A549 (cell line): ENCODE measurements around the gene PLK5. TPM values are rescaled to one million over a fixed set of nuclear protein-coding genes. Genes with fewer than 3 reads are reported as not detected.

ENCODE experiments used
- ATAC-seq, 2 experiments: fragments of 200-7000 bp in 1 of 2; fragments of >200 bp in 1 of 2; cut with Nextera tagmentation in 1 of 2; cut with Tn5 transposase in 1 of 2; 3 replicates each; pipeline versions ENCODE4 v1.8.0 to v1.9.1; 2018 to 2020; ENCODE audit warnings: mild to moderate bottlenecking in 1 of 2, moderate library complexity in 1 of 2
- CTCF ChIA-PET: fragments of 300-600 bp; sonication (Branson Sonifier 250); formaldehyde crosslinking; extraction: SDS; loops from one replicate; lab custom pipeline; 2021; ENCODE audit warnings: antibody characterized with exemption, inconsistent platforms; lab: Yijun Ruan, JAX
- POLR2A ChIA-PET: fragments of 350-600 bp; formaldehyde crosslinking; extraction: SDS; loops from one replicate; lab custom pipeline; 2021; ENCODE audit warnings: antibody characterized with exemption, inconsistent platforms; lab: Yijun Ruan, JAX
- DNase-seq, 2 experiments: peaks; one replicate each; pipeline versions ENCODE4 v3.0.0 to v3.0.0-alpha.2; 2011 to 2016; ENCODE audit warnings: low read depth in 1 of 2, low spot score in 1 of 2
- FAIRE-seq: peaks from 2 replicates; lab custom pipeline; 2011; peaks lifted over from hg19 to GRCh38; lab: Jason Lieb, UNC
- H3K27ac ChIP-seq, 2 experiments: fragments of >200 bp; sonication (Bioruptor Twin); formaldehyde crosslinking; 3 replicates each; pipeline ENCODE4 v1.5.1; 2016 to 2017
- H3K4me1 ChIP-seq: fragments of >200 bp; sonication (Bioruptor Twin); formaldehyde crosslinking; 3 replicates; pipeline ENCODE4 v1.6.1; 2016
- H3K4me2 ChIP-seq: fragments of >200 bp; sonication (Bioruptor Twin); formaldehyde crosslinking; 3 replicates; pipeline ENCODE4 v1.6.1; 2016
- H3K4me3 ChIP-seq: fragments of >200 bp; sonication (Bioruptor Twin); formaldehyde crosslinking; 3 replicates; pipeline ENCODE4 v1.5.1; 2016
- H3K9me3 ChIP-seq: fragments of >200 bp; sonication (Bioruptor Twin); formaldehyde crosslinking; 3 replicates; pipeline ENCODE4 v1.6.1; 2016
- BHLHE40 ChIP-seq: IDR thresholded peaks from 2 replicates; pipeline ENCODE4 v1.6.1; 2012; ENCODE audit warnings: low read depth, low read length, inconsistent platforms
- CHD4 ChIP-seq: fragments of 200-600 bp; sonication (generic); IDR thresholded peaks from 2 replicates; pipeline ENCODE4 v1.6.1; 2016; ENCODE audit warnings: antibody characterized with exemption, mild to moderate bottlenecking, borderline replicate concordance
- GATA3 ChIP-seq: IDR thresholded peaks from 2 replicates; pipeline ENCODE4 v1.6.1; 2012; ENCODE audit warnings: borderline replicate concordance
- HOXA7 ChIP-seq: fragments of 250-450 bp; sonication (Bioruptor Pico); IDR thresholded peaks from 2 replicates; pipeline ENCODE4 v1.5.0; 2020; ENCODE audit warnings: mild to moderate bottlenecking, moderate library complexity
- JUN ChIP-seq, 2 experiments: fragments of >200 bp; sonication (Bioruptor Twin); formaldehyde crosslinking; IDR thresholded peaks; 2 replicates in 1 of 2; 3 replicates in 1 of 2; pipeline ENCODE4 v1.6.1; 2016 to 2017
- JUNB ChIP-seq: fragments of >200 bp; sonication (Bioruptor Twin); formaldehyde crosslinking; IDR thresholded peaks from 2 replicates; pipeline ENCODE4 v1.6.1; 2016
- KDM1A ChIP-seq: fragments of 200-600 bp; sonication (generic); IDR thresholded peaks from 2 replicates; pipeline ENCODE4 v1.6.1; 2016; ENCODE audit warnings: low read depth, mild to moderate bottlenecking
- MAZ ChIP-seq: fragments of 150-350 bp; IDR thresholded peaks from 2 replicates; pipeline ENCODE4 v1.6.1; 2014; ENCODE audit warnings: antibody characterized with exemption, low read depth, low read length, borderline replicate concordance
- NPAS2 ChIP-seq: fragments of 250-450 bp; sonication (Bioruptor Pico); IDR thresholded peaks from 2 replicates; pipeline ENCODE4 v1.8.0; 2022; ENCODE audit warnings: mild to moderate bottlenecking, moderate library complexity, borderline replicate concordance
- PHF8 ChIP-seq: fragments of 200-600 bp; sonication (generic); IDR thresholded peaks from 2 replicates; pipeline ENCODE4 v1.6.1; 2016; ENCODE audit warnings: low read depth, mild to moderate bottlenecking, antibody characterized with exemption, moderate library complexity, borderline replicate concordance
- RARB ChIP-seq: fragments of 250-450 bp; sonication (Bioruptor Pico); IDR thresholded peaks from 2 replicates; pipeline ENCODE4 v1.8.0; 2021; ENCODE audit warnings: mild to moderate bottlenecking, moderate library complexity
- RCOR1 ChIP-seq: fragments of 150-350 bp; IDR thresholded peaks from 2 replicates; pipeline ENCODE4 v1.6.1; 2014; ENCODE audit warnings: antibody characterized with exemption, low read length, low read depth
- RNF2 ChIP-seq: fragments of 200-600 bp; sonication (generic); IDR thresholded peaks from 2 replicates; pipeline ENCODE4 v1.6.1; 2016; ENCODE audit warnings: low read depth, mild to moderate bottlenecking, antibody characterized with exemption, moderate library complexity, borderline replicate concordance
- TFCP2L1 ChIP-seq: fragments of 250-450 bp; sonication (Bioruptor Pico); IDR thresholded peaks from 2 replicates; pipeline ENCODE4 v1.5.0; 2021; ENCODE audit warnings: mild to moderate bottlenecking
- ZSCAN20 ChIP-seq: fragments of 250-450 bp; sonication (Bioruptor Pico); IDR thresholded peaks from 2 replicates; pipeline ENCODE4 v1.8.0; 2022; ENCODE audit warnings: mild to moderate bottlenecking, moderate library complexity
- WGBS: methylation state at CpG from one replicate; pipeline ENCODE4 v1.1.6; 2017; ENCODE audit errors: missing lambda C conversion rate; 5-methylcytosine and 5-hydroxymethylcytosine counted together
- polyA plus RNA-seq, 4 experiments: library from polyadenylated mRNA; depleted of rRNA in 3 of 4; stranded (reverse); fragments of >200 nt; fragmentation: RNase III in 1 of 4; extraction: RNeasy Plus Mini Kit Qiagen cat#74134 plus additional on column Dnase treatment in 1 of 4; gene quantifications; 2 replicates in 3 of 4; 3 replicates in 1 of 4; pipeline ENCODE4 v1.2.3, GENCODE V29; 2011 to 2017
- TF ChIP-seq, protein P1 (sequence below): fragments of 200-600 bp; sonication (generic); IDR thresholded peaks from 2 replicates; pipeline ENCODE4 v1.6.1; 2016; ENCODE audit warnings: antibody characterized with exemption, mild to moderate bottlenecking, moderate library complexity
- TF ChIP-seq, protein P2 (sequence below): fragments of >200 bp; sonication (Bioruptor Twin); formaldehyde crosslinking; IDR thresholded peaks from 2 replicates; pipeline ENCODE4 v1.6.1; 2016
- TF ChIP-seq, protein P3 (sequence below): fragments of 250-450 bp; sonication (Bioruptor Pico); IDR thresholded peaks from 2 replicates; pipeline ENCODE4 v1.5.0; 2021; ENCODE audit warnings: mild to moderate bottlenecking, moderate library complexity, borderline replicate concordance
- TF ChIP-seq, protein P4 (sequence below): fragments of 450-650 bp; IDR thresholded peaks from 2 replicates; pipeline ENCODE4 v1.6.1; 2014; ENCODE audit warnings: antibody characterized with exemption

PLK5 gene
- polyA plus RNA-seq, 2 of the 4 experiments (the other 2 are of a cell fraction), result not detected

DNA sequence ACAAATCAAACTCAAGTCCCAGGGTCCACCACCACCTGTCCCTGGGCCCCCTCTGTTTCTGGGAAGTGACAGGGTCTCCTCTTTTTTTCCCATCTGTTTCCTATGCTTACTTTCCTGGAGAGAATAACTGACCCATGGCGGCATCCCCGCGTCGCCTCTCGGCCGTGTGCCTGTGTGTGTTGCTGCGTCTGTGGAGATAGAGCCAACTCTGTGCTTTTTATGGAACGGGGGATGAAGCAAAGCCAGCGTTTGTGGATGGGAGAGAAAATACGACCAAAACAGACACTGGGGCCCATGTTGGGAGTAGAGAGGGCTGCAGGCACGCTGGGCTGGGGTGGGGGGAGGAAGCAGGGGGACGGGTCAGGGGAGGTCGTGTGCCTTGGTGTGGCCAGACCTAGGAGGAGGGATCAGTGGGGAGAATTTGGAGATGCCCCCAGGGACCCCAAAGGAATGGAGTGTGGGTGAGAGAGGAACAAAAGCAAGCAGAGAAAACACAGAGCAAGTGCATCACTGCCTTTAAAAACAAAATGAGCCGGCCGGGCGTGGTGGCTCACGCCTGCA, 16.6 kb downstream of the PLK5 start:
- ChIA-PET POLR2A (no interaction called here), CTCF (no interaction called here)
- ATAC-seq, result no peak
- no peak overlapping the region for H3K4me3 ChIP-seq
- FAIRE-seq, result no peak
- 0 out of 3 replicates have a peak, but pooled peaks cover 3% of the 10 kb centered on the region for H3K9me3 ChIP-seq
- H3K4me2 ChIP-seq, result no peak overlapping the region
- H3K27ac ChIP-seq, result no peak overlapping the region
- H3K4me1 ChIP-seq, result no peaks in the 10 kb centered on the region
- DNase-seq, result no peak
- TF ChIP-seq NPAS2 (CRISPR knock-in tag), result no peak
- 53% methylated on average over 14 of the region's 17 CpGs for WGBS

DNA sequence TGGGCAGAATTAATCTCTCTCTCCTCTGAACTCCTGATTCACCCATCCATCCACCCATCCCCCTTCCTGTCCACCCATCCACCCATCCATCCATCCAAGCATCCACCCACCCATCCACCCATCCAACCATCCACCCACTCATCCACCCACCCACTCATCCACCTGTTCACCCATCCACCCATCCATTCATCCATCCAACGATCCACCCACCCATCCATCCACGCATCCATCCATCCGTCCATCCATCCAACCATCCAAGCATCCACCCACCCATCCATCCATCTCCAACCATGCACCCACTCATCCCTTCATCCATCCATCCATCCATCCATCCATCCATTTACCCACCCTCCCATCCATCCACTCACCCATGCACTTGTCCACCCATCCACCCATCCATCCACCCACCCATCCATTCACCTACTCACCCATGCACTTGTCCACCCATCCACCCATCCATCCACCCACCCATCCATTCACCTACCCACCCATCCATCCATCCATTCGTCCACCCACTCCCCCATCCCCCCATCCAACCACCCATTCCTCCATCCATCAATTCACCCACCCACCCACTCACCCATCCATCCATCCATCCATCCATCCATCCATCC, 25.6 kb downstream of the PLK5 start:
- ChIA-PET POLR2A (no interaction called here), CTCF (interaction anchor here (1.2 kb wide), 1 partner anchor 245 kb away, joined by 4 read pairs; no protein-coding TSS in a partner anchor)
- Histone ChIP-seq H3K27ac (no peak overlapping the region), H3K4me2 (no peak overlapping the region), H3K4me1 (no peaks in the 10 kb centered on the region), H3K9me3 (no peaks in the 10 kb centered on the region; the same call in 2 of the 3 replicates), H3K4me3 (no peak overlapping the region)
- ATAC-seq, result no peak
- DNase-seq, result no peak
- FAIRE-seq, result no peak
- TF ChIP-seq JUN (IDR thresholded peaks at IDR 0.05) (no peak), JUNB (no peak), RNF2 (no peak), PHF8 (no peak), MAZ (no peak), RCOR1 (no peak), TFCP2L1 (CRISPR knock-in tag) (no peak)
- TF ChIP-seq, protein P1, sequence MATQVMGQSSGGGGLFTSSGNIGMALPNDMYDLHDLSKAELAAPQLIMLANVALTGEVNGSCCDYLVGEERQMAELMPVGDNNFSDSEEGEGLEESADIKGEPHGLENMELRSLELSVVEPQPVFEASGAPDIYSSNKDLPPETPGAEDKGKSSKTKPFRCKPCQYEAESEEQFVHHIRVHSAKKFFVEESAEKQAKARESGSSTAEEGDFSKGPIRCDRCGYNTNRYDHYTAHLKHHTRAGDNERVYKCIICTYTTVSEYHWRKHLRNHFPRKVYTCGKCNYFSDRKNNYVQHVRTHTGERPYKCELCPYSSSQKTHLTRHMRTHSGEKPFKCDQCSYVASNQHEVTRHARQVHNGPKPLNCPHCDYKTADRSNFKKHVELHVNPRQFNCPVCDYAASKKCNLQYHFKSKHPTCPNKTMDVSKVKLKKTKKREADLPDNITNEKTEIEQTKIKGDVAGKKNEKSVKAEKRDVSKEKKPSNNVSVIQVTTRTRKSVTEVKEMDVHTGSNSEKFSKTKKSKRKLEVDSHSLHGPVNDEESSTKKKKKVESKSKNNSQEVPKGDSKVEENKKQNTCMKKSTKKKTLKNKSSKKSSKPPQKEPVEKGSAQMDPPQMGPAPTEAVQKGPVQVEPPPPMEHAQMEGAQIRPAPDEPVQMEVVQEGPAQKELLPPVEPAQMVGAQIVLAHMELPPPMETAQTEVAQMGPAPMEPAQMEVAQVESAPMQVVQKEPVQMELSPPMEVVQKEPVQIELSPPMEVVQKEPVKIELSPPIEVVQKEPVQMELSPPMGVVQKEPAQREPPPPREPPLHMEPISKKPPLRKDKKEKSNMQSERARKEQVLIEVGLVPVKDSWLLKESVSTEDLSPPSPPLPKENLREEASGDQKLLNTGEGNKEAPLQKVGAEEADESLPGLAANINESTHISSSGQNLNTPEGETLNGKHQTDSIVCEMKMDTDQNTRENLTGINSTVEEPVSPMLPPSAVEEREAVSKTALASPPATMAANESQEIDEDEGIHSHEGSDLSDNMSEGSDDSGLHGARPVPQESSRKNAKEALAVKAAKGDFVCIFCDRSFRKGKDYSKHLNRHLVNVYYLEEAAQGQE, result no peak
- TF ChIP-seq, protein P2, sequence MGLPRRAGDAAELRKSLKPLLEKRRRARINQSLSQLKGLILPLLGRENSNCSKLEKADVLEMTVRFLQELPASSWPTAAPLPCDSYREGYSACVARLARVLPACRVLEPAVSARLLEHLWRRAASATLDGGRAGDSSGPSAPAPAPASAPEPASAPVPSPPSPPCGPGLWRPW, result no peak
- TF ChIP-seq, protein P3, sequence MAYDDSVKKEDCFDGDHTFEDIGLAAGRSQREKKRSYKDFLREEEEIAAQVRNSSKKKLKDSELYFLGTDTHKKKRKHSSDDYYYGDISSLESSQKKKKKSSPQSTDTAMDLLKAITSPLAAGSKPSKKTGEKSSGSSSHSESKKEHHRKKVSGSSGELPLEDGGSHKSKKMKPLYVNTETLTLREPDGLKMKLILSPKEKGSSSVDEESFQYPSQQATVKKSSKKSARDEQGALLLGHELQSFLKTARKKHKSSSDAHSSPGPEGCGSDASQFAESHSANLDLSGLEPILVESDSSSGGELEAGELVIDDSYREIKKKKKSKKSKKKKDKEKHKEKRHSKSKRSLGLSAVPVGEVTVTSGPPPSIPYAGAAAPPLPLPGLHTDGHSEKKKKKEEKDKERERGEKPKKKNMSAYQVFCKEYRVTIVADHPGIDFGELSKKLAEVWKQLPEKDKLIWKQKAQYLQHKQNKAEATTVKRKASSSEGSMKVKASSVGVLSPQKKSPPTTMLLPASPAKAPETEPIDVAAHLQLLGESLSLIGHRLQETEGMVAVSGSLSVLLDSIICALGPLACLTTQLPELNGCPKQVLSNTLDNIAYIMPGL (CRISPR knock-in tag), result no peak
- 98% methylated on average over 3 of the region's 4 CpGs for WGBS

DNA sequence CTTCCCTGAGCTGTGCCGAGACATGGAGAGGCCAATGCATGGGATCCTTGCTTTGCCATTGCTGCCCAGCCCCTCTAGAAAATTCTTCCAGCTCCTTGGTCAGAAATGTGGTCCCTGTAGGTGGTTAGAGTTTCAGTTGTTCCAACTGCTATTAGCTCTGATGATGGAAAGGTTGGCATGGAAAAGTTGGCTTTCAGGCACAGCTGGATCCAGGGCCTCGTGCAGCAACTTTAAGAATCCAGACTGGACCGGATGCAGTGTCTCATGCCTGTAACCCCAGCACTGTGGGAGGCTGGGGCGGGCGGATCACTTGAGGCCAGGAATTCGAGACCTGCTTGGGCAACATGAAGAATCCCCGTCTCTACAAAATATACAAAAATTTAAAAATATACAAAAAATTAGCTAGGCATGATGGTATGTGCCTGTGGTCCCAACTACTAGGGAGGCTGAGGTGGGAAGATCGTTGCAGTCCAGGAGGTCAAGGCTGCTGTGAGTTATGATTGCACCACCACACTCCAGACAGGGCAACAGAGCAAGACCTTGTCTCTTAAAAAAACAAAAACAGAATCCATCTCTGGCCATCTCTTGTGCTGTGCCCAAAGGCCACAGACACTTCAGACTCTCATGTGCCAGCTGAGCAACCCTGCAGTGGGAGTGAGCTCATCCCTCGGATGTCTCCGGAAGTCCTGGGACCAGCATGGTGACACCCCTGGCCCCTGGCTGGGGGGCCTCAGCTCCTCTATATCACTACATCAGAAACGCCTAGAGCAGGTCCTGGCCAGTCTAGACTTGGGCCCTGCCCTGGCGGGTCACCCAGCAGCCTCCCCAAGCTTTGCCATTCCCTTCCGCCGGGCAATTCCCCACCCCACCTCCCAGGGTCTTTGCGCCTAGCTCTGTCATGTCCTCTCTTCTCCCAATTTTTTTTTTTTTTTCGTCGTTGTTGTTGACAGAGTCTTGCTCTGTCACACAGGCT, 27.5 kb downstream of the PLK5 start:
- CTCF ChIA-PET, result interaction anchor here (0.6 to 1.2 kb wide), 3 partner anchors 106 to 275 kb away, joined by 3 read pairs; no protein-coding TSS in a partner anchor
- POLR2A ChIA-PET, result no interaction called here
- 79% methylated on average over 14 of the region's 17 CpGs for WGBS
- Histone ChIP-seq H3K4me3 (no peak overlapping the region), H3K4me2 (no peak overlapping the region), H3K4me1 (no peaks in the 10 kb centered on the region), H3K27ac (no peak overlapping the region), H3K9me3 (no peaks in the 10 kb centered on the region; the same call in 2 of the 3 replicates)
- DNase-seq (no peak), ATAC-seq (no peak), FAIRE-seq (no peak)
- TF ChIP-seq RCOR1, result no peak
- TF ChIP-seq, protein P4, sequence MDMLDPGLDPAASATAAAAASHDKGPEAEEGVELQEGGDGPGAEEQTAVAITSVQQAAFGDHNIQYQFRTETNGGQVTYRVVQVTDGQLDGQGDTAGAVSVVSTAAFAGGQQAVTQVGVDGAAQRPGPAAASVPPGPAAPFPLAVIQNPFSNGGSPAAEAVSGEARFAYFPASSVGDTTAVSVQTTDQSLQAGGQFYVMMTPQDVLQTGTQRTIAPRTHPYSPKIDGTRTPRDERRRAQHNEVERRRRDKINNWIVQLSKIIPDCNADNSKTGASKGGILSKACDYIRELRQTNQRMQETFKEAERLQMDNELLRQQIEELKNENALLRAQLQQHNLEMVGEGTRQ, result no peak
- TF ChIP-seq HOXA7 (CRISPR knock-in tag), result no peak
- TF ChIP-seq GATA3, result no peak
- no peak for TF ChIP-seq RARB (CRISPR knock-in tag)
- no peak for TF ChIP-seq JUNB
- no peak for TF ChIP-seq NPAS2 (CRISPR knock-in tag)
- no peak for TF ChIP-seq ZSCAN20 (CRISPR knock-in tag)
- no peak for TF ChIP-seq CHD4
- TF ChIP-seq, protein P3 (CRISPR knock-in tag), result no peak
- no peak for TF ChIP-seq BHLHE40
- TF ChIP-seq PHF8, result no peak
- TF ChIP-seq, protein P2, result no peak
- no peak for TF ChIP-seq KDM1A
- no peak for TF ChIP-seq JUN (IDR thresholded peaks at IDR 0.05)
